ENCODE data around the gene POU2F3.

GRCh38 chr11:120363436-120363835 lies 123.5 kb downstream of the POU2F3 start:
- TF ChIP-seq POLR2A (IDR thresholded peaks at IDR 0.05) = no peak
- no peak for TF ChIP-seq CTCF (IDR thresholded peaks at IDR 0.05)
